HT1080 (cell line): ENCODE data around the gene YWHAG. TPM values are rescaled to one million over a fixed set of nuclear protein-coding genes. Genes with fewer than 3 reads are reported as not detected.
"Not testable (repeated sequence)": the region's sequence is repeated elsewhere in the genome, so short reads cannot be mapped to it uniquely, and the experiment has no call there.

Experiments used
- DNase-seq: peaks from one replicate; pipeline ENCODE4 v3.0.0-alpha.2; 2015; ENCODE audit warnings: low read depth
- total RNA-seq: library from RNA; depleted of rRNA; stranded (reverse); fragments of >200 nt; shearing (Covaris generic); gene quantifications from 2 replicates; pipeline ENCODE4 v1.2.3, GENCODE V29; 2014

Gene YWHAG
- total RNA-seq, 1 experiment from 2014 or later: 93.3 TPM

- peak; percentile 32 for DNase-seq
Observed at GRCh38 chr7:76296743-76297740, 61.7 kb downstream of the YWHAG start.

- peak; percentile 92 for DNase-seq
Observed at GRCh38 chr7:76294344-76295024, 64.3 kb downstream of the YWHAG start.

- DNase-seq: no peak
Observed at GRCh38 chr7:76293407-76293901, 65.3 kb downstream of the YWHAG start.

GRCh38 chr7:76292911-76293310 lies 65.9 kb downstream of the YWHAG start:
- DNase-seq: not testable (repeated sequence)

- DNase-seq: no peak
Observed at GRCh38 chr7:76292213-76292573, 66.6 kb downstream of the YWHAG start.

GRCh38 chr7:76291351-76292212 lies 67.2 kb downstream of the YWHAG start:
- peak; percentile 100 for DNase-seq

GRCh38 chr7:76290847-76291350 lies 67.9 kb downstream of the YWHAG start:
- DNase-seq: not testable (repeated sequence)

GRCh38 chr7:76286842-76287403 lies 71.9 kb downstream of the YWHAG start:
- no peak for DNase-seq

GRCh38 chr7:76285604-76286374 lies 73.0 kb downstream of the YWHAG start:
- DNase-seq: no peak

- no peak for DNase-seq
Observed at GRCh38 chr7:76283254-76284159, 75.3 kb downstream of the YWHAG start.

GRCh38 chr7:76282344-76283253 lies 76.2 kb downstream of the YWHAG start:
- DNase-seq: no peak

GRCh38 chr7:76281706-76282343 lies 77.0 kb downstream of the YWHAG start:
- no peak for DNase-seq

- no peak for DNase-seq
Observed at GRCh38 chr7:76281006-76281705, 77.6 kb downstream of the YWHAG start.

GRCh38 chr7:76280408-76280807 lies 78.4 kb downstream of the YWHAG start:
- DNase-seq: no peak

- peak; percentile 13 for DNase-seq
Observed at GRCh38 chr7:76278540-76278939, 80.3 kb downstream of the YWHAG start.
